Fibroblast of skin of right quadriceps (primary cell): ENCODE measurements around the gene INTS14.
"Not testable (repeated sequence)": the region's sequence is repeated elsewhere in the genome, so short reads cannot be mapped to it uniquely, and the experiment has no call there.

ENCODE experiments used
- DNase-seq: peaks from one replicate; pipeline ENCODE4 v3.0.0-alpha.2; 2013

The INTS14 gene

DNA sequence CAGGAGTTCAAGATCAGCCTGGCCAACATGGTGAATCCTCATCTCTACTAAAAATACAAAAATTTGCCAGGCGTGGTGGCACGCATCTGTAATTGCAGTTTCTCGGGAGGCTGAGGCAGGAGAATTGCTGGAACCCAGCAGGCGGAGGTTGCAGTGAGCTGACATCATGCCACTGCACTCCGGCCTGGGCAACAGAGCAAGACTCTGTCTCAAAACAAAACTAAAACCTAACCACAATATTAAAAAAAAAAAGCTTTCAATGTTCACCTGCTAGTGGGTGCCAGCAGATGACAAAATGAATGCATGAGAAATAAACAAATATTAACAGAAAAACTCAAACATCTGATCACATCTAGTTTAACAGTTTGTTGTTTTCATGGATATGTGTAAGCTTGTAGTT lies 19.8 kb upstream of the INTS14 start:
- no peak for DNase-seq

DNA sequence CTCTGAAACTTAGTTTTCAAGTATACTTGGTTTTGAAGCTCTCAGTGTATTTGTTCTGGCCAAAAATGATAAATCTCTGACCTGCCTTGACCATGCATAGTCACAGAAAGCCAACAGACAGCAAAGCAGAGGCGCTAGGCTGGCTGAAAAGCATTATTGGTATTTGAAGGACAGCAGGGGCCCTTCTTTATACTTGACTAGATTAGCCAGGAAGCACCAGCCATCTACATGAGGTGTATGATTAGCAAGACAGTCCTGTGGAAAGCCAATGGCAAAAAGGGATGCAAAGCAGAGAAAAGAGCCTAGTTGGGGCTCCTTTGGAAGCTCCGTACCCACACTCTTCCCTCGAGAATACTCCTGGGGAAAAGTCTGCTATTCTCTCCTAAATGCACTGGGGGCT lies 18.6 kb upstream of the INTS14 start:
- DNase-seq, result no peak

DNA sequence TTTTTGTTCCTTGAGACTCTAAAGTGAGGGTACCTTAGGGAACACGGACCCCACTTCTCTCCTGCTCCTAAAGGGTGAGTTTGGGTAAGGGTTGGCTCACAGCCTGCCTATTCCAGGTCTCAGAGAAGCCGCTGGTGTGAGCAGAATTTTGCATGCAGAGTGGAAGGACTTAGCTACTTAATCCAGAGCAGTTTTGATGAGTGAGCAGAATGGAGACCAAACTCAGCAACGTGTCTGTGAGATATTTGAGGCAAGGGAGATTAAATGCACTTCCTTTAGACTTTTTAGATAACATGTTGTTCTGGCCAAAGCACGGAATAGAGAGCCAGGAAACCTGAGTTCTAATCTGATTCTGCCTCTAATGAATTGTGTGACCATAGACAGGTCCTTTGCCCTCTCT lies 15.9 kb upstream of the INTS14 start:
- DNase-seq, result no peak

DNA sequence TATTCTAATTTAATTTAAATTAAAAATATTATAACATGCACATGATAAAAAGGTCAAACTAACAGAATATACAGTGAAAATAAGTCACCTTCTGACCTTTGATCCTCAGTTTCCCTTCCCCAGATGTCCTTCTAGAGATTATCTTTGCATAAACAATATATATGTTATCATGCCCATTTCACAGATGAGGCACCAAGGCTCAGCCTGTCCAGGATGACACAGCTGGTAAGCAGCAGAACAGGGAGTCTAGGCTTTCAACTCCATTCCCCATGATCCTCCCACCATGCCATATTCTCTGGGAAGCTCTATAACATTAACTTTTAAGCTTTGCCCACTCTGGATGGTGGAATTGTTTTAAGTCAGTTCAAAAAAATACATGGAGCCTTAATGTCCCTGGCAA lies 12.2 kb upstream of the INTS14 start:
- DNase-seq, result no peak

DNA sequence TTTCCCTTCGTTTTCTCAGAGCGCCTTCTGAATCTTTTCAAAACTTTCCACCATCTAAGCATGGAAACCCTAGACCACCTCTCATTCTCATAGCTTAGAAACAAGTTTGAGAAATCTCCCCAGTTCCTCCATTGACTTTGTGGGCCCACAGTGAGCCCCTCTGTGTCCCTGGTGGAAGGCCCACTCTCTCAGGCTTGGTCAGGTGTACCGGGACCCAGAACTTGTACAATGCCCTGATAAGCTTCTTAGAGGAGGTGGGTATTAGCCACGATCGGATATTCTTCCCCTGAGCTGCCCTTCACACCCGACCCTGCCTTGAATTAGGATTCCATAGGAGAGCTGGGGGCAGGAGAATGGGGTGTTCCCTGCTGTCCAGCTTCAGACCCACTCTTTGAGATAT lies 10.7 kb upstream of the INTS14 start, which contains the start of gene SLC24A1:
TSS of gene SLC24A1 (plus strand) at position 301 of the 400 bp plus-strand sequence. CDS start 2,143 bp downstream, outside the sequence.
- DNase-seq, result no peak

DNA sequence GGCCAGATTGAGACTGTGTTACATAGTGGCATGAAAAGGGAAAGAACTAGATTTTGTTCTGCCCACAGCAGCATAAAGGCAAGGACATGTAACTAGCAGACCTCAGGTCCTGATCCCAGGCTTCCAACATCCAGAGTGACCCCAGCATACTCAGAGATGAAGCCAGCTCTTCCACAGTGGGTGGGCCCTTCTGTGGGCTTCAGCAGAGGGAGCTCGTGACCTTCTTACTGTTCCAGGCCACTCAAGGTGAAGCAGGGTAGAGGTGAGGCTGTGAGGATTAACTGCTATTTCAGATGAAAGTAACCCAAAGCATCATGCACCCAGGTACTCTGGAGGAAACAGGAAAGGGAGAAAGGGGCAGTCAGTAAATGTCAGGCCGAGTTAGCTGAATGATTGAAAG lies 9.9 kb upstream of the INTS14 start:
- DNase-seq, result no peak

DNA sequence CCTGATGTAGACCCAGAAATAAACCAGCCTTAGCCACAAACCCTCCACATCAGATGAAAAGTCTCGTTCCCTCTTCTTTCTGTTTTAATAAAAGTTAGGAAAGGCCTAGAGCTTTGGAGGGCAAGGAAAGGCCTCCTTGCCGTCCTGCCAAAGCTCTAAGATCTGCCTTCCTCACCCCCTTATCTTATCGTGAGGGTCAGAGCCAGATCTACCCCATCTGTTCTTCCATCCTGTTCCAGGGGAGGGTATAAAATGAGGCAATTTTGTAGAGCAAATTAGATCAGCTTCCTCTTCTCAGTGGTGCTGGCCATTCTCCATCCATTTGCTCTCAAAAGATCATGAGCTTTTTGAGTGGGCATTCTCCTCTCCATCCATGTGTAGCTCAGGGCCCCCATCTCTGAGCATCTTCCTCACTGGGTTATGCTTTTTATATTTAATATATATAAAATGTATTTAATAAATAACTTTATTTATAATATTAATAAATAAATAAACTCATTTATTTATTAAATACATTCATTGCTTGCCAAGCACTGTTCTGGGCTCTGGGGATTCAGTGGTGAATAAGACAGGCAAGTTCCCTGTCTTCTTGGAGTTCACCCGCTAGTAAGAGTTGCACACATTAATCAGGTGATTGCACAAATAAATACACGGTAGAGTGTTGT lies 8.8 kb upstream of the INTS14 start:
- DNase-seq, result no peak

DNA sequence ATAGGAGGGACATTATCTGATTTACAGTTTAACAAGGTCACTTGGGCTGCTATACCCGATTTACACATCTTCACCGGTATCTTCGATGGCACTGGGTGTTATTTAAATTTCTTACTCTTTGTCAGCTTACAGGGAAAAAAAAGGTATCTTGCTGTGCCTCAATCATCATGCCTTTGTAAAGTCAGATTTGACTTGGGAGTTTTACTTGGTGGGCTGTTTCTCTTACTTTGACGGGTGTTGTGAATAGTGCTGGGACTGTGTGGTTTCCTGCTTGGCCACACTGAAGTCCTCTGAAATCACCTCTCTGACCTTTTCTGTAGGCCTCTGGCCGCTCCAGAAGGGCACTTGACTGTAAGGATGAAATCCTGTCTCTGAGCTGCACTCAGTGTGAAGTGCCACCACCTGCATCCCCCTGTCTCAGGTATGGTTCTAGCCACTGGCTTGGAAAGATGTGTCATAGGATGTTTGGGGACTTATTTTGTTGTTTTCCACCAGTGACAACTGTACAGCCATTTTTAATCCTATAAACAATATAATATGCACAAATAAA lies 7.7 kb upstream of the INTS14 start:
- no peak for DNase-seq

DNA sequence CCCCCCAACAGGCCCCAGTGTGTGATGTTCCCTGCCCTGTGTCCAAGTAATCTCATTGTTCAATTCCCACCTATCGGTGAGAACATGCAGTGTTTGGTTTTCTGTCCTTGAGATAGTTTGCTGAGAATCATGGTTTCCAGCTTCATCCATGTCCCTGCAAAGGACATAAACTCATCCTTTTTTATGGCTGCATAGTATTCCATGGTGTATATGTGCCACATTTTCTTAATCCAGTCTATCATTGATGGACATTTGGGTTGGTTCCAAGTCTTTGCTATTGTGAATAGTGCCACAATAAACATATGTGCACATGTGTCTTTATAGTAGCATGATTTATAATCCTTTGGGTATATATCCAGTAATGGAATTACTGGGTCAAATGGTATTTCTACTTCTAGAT lies 5.0 kb upstream of the INTS14 start:
- DNase-seq, result not testable (repeated sequence)

DNA sequence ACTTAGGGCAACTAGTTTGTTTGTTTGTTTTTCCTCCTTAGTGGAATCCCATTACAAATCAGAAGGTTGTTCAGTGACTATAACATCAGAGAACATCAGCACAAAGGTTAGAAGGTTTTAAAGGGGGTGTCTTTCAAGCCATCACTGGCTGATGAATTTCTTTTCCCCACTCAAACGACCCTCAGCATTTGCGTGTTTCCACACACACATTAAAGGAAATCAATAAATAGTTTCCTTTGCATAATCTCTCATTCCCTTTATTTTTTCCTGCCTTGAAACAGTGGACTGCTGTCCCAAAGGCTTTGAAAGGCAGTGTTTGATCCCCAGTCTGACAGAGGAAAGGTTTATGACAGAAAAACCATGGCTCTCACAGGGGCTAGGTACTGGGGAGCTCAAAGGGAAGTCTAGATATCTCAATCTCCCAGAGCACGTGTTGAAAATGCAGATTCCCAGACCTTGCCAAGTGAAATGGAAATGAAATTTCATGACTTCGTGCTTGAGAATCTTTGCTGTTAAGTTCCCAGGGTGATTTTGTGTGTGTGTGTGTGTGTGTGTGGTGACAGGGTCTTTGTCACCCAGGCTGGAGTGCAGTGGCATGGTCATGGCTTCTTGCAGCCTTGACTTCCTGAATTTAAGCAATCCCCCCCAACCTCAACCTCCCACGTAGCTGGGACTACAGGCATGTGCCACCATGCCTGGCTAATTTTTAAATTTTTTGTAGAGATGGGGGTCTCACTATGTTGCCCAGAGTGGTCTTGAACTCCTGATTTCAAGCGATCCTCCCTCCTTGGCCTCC lies 2.2 kb upstream of the INTS14 start:
- no peak for DNase-seq

DNA sequence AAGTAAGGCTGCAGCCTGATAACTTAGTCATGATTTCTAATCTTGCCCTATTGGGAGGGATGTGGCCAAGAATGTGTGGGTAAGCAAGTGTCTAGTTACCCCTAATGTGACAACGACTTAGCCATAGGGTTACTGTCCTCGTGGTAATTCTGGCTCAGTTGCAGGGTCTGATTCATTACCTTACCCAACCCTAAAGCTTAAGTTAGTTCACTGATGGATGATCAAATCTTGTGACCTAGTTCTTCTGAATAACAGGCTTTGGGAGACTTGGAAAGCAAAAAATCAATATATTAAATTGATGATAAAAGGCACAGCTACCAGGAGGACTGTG lies 1.6 kb upstream of the INTS14 start:
- DNase-seq, result no peak

DNA sequence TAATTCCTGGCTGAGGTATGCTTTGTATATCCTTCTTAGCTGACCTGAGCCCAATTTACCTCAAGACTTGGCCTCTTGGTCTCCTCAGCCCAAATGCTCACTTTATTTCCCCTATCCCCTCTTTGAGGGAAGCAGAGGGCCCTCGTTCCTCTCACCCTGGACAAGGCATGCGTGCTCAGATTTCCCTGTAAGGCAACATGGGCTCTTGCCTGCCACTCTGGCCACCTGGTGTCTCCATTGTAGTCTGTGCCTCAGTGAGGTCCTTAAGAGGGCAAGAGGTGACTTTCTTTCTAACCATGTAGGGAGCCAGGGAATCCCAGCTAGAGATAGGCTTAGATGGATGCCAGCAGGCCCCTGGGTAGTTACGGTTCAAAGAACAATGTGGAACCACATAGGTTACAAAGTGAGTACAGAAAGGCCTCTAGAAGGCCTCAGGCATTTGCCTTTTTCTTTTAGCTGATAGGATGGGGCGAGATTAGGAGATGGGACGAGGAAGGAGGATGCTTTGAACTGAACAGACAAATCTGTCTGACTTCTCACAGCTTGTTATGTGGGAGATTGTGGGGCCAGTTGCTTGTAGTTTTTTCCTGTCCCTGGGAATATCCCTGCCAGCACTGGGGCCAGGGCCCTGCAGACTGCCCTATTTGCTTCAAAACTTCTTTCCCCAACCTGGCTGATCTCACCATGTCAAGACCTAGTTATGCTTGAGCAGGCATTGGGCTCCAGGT lies 1.1 kb upstream of the INTS14 start:
- DNase-seq, result no peak

DNA sequence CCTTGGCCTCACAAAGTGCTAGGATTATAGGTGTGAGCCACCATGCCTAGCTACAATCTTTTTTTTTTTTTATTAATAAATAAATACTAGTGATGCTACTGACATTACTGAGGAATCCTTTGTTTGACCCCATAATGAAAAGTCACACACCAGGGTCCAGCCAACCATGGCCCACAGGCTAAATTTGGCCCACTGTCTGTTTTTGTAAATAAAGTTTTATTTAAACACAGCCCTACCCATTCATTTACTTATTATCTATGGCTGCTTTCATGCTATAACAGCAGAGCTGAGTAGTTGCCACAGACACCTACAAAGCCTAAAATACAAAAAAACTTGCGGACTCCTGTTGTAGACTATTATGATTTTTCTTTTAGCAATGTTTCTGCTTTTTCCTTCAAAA lies 7.4 kb downstream of the INTS14 start:
- no peak for DNase-seq

DNA sequence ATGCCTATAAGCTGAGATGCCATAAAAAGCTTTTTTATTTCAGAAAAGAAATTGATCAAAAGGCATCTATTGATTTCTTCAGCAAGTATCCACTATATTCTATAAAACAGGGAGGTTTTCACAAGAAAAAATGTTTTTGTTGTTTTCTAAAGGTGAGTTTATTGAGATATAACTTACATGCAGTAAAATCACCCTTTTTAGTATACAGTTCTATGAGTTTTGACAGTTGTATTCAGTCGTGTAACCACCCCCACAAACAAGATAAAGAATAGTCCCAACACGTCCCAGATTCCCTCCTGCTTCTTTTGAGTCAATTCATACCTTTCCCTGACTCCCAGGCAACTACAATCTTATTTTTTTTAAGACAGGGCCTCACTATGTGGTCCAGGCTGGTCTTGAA lies 7.8 kb downstream of the INTS14 start:
- DNase-seq, result no peak

DNA sequence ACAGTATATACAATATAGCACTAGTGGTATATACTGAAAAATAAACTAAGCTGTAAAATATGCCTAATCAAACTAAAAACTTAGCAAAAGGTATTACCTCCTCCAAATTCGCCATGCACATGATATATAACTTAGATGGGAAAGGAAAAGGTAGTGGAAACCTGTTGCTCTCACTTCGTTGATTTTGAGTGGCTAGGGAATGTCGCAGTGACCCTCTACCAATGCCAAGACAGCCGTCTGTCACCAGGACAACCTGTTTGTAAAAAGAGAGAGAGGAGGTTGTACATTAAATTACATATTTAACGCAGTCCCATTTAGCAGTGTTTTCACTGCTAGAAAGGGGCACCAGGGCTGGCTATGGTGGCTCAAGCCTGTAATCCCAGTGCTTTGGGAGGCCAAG lies 11.3 kb downstream of the INTS14 start:
- no peak for DNase-seq

DNA sequence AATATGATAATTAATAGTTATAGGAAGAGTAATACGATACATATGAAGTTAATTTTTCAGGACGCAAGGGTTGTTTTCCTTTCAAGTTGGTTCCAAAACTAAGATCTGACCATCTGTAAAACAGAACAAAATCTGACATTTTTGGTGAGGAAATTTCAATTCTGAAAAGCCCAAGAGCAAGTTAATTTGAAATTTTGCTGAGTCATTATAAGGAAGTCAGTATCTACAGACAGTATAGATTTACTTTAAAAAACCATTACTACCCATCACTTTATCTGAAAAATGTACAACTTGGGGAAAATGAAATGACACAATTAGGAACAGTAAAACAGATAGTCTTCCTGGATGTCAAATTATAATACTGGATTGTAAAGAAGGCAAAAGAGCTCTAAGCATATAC lies 12.5 kb downstream of the INTS14 start:
- no peak for DNase-seq

DNA sequence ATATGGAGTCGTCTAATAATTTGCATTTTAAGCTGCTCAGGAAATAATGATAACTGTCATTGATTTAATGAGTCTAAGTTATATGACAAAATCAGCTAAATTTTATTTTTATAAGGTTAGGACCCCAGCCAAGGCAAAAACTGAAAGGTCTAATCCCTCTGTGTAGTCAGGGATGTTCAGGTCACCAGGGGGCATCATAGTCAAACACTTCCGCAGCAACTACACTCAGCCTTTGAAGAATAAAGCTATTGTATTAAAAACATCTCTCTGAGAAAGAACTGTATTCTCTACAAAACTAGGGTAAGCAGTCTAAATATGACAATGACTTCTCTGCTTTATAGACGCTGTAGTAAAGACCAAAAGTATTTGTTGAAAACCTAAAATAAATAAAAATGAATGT lies 15.0 kb downstream of the INTS14 start:
- DNase-seq, result no peak

DNA sequence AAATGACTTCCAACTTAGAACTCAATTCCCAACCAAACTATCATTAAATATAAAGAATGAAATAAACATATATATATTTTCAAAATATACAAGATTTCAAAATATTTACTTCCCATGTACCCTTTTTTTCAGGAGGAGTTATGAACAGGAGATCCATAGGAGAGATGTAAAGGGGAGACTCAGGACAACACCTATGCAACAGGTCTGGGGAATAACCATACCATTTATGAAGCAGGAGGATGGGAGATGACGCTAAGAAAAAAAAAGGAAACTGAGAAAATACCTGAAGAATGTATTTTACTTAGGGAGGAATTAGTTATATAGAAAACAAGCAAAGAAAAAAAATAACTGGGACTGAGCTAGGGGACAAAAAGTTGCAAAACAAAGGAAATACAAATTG lies 23.8 kb downstream of the INTS14 start:
- no peak for DNase-seq

DNA sequence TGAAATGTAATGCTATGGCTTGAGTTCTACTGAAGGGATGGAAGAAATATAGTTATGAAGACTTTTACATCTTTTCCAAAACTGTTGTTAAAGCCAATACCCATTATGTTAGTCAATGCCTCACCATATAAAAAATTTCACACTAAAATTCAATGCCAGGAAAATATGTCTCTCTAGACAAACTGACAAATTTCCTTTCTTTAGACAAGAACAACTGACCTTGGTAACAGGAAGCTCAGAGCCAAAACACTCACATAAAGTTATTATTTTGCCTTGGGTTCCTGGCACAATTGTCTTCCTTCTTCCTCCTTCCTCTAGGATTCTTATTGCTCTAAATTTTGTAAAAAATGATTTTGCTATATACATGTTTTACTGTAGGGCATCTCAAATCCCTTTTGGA lies 26.7 kb downstream of the INTS14 start:
- DNase-seq, result no peak

DNA sequence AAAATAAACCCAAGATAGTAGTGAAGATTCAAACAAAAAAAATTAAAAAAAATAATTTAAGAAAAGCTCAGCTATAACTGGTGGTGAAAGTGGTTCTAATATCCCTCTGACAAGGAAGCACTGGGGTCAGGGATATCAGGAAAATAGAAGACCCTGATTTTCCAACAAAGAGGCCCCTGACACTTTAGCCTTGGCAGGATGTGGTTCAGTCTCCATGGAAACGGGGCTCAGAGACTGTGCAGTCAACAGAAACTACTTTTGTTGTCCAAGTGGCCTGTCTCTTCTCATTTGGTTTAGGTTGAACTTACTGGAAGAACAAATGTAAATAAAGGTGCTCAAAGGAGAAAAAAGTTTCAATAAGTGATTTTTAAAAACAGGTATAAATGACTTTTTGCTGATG lies 27.2 kb downstream of the INTS14 start:
- peak; percentile 48 for DNase-seq

DNA sequence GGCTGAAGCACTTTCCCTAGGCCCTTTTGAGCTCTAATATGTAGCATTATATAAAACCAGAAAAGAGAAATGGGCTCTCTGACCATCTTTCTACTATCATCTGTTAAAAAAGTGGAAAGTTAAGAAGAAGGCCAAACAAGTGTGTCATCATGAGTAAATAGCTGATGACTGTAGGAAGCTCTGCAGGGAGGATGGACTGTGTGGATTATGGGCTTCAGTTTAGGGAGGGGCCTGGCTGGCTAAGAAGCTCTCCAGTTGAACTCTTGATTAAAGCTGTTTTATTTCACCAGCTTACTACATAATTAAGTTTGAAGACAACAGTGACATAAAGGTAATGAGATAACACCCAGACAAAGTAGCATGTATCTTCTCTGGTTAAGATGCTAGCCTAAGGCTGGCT lies 30.6 kb downstream of the INTS14 start:
- peak; percentile 69 for DNase-seq

DNA sequence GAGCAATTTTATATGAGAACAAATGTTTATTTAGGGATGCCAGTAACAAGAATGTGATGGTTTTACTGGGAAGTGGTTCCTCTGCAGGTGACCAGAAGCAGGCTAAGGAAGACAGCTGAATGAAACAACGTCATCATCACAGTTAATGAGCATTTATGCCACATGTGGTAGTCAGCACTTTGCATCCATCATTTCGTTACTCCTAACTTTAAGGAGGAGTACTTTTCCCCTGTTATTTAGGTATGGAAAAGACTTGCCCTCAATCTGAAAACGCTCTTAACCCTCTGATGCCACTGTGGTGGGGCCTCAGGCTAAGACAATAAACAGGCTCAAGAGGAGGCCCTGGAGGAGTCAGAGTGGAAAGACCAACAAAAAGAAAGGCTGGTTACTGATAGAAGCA lies 31.2 kb downstream of the INTS14 start:
- no peak for DNase-seq

DNA sequence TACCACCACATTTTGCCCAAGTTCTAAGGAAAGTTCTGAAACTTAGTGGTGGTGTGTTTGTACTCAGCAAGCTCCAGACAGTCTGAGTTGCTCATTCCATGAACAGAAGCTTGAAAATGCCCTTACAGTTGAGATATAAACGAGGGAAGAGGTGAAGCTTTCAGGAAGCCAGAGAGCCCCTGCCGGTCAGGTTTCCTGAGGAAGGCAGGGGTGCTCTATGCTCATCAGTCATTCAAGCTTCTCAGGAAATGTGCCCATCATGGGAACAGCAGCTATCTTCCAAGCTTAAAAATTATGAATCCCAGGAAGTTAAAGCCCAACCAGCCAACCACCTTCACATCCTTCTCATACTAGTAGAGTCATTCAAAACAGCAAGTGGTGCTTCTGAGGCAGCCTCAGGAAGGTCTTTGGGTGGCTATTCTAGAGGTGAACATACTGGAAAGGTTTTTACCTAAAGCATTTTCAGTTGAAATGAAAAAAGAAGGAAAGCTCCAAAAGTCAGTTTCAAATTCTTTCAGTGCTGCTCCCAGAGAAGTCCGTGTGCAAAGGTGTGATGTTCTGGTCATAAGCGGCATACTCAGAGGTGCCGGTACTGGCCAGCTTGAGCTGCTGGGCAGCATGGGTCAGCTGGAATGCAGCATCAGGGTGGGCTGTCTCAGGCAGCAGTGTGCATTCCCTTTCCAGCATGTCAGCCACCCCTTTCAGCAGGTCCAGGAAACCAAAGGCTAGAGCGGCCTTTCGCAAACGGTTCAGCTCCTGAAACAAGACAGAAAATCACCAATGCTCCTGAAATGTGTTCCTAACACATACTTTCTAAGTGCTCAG lies 31.8 kb downstream of the INTS14 start:
- DNase-seq, result no peak
